Right hindlimb (tissue), 1 donor: ENCODE measurements around the gene REEP2.
A peak's percentile ranks its signal among the peaks of the same experiment; 100 is the strongest.

Experiments used
- DNase-seq: peaks from one replicate; pipeline ENCODE4 v3.0.0-alpha.2; 2018

Gene REEP2

GRCh38 chr5:138448481-138449398 lies 9.9 kb downstream of the REEP2 start:
- DNase-seq, result no peak

- peak; percentile 89 for DNase-seq
Measured at GRCh38 chr5:138449501-138450239, 10.8 kb downstream of the REEP2 start.

- DNase-seq, result no peak
Measured at GRCh38 chr5:138450971-138451370, 12.1 kb downstream of the REEP2 start.

- no peak for DNase-seq
Measured at GRCh38 chr5:138452720-138453119, 13.9 kb downstream of the REEP2 start.

GRCh38 chr5:138453590-138453989 lies 14.7 kb downstream of the REEP2 start:
- no peak for DNase-seq

- no peak for DNase-seq
Measured at GRCh38 chr5:138454121-138454520, 15.3 kb downstream of the REEP2 start.

- DNase-seq, result no peak
Measured at GRCh38 chr5:138455232-138455930, 16.5 kb downstream of the REEP2 start.

- no peak for DNase-seq
Measured at GRCh38 chr5:138457531-138458275, 18.8 kb downstream of the REEP2 start.

- no peak for DNase-seq
Measured at GRCh38 chr5:138458384-138458783, 19.5 kb downstream of the REEP2 start.

- no peak for DNase-seq
Measured at GRCh38 chr5:138458856-138459255, 20.0 kb downstream of the REEP2 start.

- DNase-seq, result no peak
Measured at GRCh38 chr5:138459311-138459933, 20.6 kb downstream of the REEP2 start.

GRCh38 chr5:138460032-138460693 lies 21.3 kb downstream of the REEP2 start:
- DNase-seq, result no peak

- no peak for DNase-seq
Measured at GRCh38 chr5:138461343-138462125, 22.7 kb downstream of the REEP2 start.

GRCh38 chr5:138463419-138464007 lies 24.7 kb downstream of the REEP2 start:
- DNase-seq, result no peak

GRCh38 chr5:138464008-138464387 lies 25.1 kb downstream of the REEP2 start:
- DNase-seq, result peak; percentile 98

GRCh38 chr5:138464388-138465260 lies 25.8 kb downstream of the REEP2 start:
- peak; percentile 99 for DNase-seq

- DNase-seq, result peak; percentile 98
Measured at GRCh38 chr5:138465261-138466124, 26.6 kb downstream of the REEP2 start, which contains the start of gene EGR1. TSS of gene EGR1 (plus strand) at chr5:138465479. CDS start at chr5:138465762, 283 bp downstream.
